Measurements from ENCODE around the gene NDUFB4.

NDUFB4 gene

DNA sequence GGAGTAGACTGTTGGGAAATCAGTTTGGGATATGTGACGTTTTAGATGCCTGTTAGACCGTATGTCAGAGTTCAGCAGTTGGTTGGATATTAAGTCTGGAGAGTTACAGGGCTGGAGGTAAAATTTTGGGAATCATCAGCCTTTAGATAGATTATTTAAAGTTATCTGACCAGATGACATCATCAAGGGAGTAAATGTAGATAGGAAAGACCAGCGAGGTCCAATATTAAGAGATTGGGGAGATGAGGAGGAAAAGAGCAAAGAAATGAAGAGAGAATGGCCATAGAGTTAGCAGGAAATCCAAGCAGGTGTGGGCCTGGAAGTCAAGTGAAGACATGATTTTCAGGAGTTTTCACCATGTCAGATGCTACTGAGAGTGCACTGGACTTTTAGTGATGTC is 3.1 kb downstream of the NDUFB4 start:
- TF ChIP-seq, protein P1, sequence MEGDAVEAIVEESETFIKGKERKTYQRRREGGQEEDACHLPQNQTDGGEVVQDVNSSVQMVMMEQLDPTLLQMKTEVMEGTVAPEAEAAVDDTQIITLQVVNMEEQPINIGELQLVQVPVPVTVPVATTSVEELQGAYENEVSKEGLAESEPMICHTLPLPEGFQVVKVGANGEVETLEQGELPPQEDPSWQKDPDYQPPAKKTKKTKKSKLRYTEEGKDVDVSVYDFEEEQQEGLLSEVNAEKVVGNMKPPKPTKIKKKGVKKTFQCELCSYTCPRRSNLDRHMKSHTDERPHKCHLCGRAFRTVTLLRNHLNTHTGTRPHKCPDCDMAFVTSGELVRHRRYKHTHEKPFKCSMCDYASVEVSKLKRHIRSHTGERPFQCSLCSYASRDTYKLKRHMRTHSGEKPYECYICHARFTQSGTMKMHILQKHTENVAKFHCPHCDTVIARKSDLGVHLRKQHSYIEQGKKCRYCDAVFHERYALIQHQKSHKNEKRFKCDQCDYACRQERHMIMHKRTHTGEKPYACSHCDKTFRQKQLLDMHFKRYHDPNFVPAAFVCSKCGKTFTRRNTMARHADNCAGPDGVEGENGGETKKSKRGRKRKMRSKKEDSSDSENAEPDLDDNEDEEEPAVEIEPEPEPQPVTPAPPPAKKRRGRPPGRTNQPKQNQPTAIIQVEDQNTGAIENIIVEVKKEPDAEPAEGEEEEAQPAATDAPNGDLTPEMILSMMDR (IDR thresholded peaks at IDR 0.05; ENCODE audit: extremely low read depth, insufficient read depth, missing control alignments), result no peak
- DNase-seq (ENCODE audit: low spot score), result no peak
- in situ Hi-C loops (cut with MboI; ENCODE audit: low pct_unique_long_range_greater_than_20kb, low sequenced_read_pairs, unreplicated experiment), result no loop called here

DNA sequence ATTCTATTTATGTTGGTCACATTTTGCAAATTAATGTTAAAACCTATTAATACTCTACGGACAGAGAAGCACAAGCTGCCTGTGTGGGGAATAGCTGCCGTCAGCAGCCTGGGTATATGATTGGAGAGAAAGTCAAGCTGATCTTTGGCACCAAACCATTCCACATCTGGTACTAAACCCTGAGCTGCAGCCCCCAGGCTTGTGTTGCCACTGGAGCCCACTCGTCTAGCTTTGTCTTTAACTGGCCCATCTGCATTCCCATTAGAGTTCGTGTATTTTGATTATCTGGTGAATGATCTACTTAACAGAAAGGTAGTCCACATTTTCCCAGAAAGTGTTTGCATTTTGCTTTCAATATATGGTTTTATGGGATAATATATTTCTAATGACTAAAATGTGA is 5.4 kb downstream of the NDUFB4 start:
- TF ChIP-seq, protein P1 (IDR thresholded peaks at IDR 0.05; ENCODE audit: extremely low read depth, insufficient read depth, missing control alignments), result no peak
- in situ Hi-C loops (cut with MboI; ENCODE audit: low pct_unique_long_range_greater_than_20kb, low sequenced_read_pairs, unreplicated experiment), result no loop called here
- no peak for DNase-seq (ENCODE audit: low spot score)

- in situ Hi-C loops (cut with MboI; ENCODE audit: low pct_unique_long_range_greater_than_20kb, low sequenced_read_pairs, unreplicated experiment), result no loop called here
- TF ChIP-seq, protein P1 (IDR thresholded peaks at IDR 0.05; ENCODE audit: extremely low read depth, insufficient read depth, missing control alignments), result no peak
- DNase-seq (ENCODE audit: low spot score), result no peak
These were observed 6.5 kb downstream of the NDUFB4 start for GRCh38 chr3:120602682-120603081.

DNA sequence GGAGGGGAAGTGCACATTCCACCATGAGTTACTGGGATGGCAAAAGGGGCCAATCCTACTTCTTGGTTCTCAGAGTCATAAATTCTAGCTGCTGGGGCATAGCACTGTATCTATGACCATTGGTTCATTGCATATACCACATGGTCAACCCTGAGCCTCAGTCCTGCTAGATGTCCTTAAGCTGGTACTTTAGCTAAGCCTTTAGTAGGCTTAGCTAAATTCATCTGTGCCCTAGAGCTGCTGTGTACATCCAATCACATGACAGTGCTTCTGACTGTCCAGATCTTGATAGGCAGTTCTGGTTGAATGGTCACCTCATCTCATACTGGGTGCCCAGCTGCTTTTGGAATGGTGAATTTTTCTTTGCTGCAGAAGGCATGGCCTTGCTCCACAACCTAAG is 8.2 kb downstream of the NDUFB4 start:
- in situ Hi-C loops (cut with MboI; ENCODE audit: low pct_unique_long_range_greater_than_20kb, low sequenced_read_pairs, unreplicated experiment), result no loop called here
- no peak for DNase-seq (ENCODE audit: low spot score)
- TF ChIP-seq, protein P1 (IDR thresholded peaks at IDR 0.05; ENCODE audit: extremely low read depth, insufficient read depth, missing control alignments), result no peak

- in situ Hi-C loops (cut with MboI; ENCODE audit: low pct_unique_long_range_greater_than_20kb, low sequenced_read_pairs, unreplicated experiment), result no loop called here
- TF ChIP-seq, protein P1 (IDR thresholded peaks at IDR 0.05; ENCODE audit: extremely low read depth, insufficient read depth, missing control alignments), result no peak
- DNase-seq (ENCODE audit: low spot score), result no peak
These were observed 8.6 kb downstream of the NDUFB4 start for GRCh38 chr3:120604784-120605183.

DNA sequence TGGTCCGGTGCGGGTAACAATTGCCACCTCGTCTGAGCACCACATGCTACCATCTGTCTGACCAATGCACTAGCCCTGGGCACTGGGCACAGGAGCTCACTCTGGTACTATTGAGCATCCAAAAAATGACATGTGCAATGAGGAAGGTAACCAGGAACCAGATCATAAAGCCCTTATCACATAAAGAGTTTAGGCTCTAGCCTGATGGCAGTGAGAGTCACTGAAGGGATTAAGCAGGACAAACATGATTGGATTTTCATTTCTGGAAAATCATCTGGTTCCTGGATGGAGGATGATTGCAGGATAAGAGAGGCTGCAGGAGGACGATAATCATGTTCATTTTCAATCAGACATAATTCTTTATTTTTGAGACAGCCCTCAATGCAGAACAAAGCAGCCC is 12.4 kb downstream of the NDUFB4 start:
- TF ChIP-seq, protein P1 (IDR thresholded peaks at IDR 0.05; ENCODE audit: extremely low read depth, insufficient read depth, missing control alignments), result no peak
- no peak for DNase-seq (ENCODE audit: low spot score)
- in situ Hi-C loops (cut with MboI; ENCODE audit: low pct_unique_long_range_greater_than_20kb, low sequenced_read_pairs, unreplicated experiment), result no loop called here

DNA sequence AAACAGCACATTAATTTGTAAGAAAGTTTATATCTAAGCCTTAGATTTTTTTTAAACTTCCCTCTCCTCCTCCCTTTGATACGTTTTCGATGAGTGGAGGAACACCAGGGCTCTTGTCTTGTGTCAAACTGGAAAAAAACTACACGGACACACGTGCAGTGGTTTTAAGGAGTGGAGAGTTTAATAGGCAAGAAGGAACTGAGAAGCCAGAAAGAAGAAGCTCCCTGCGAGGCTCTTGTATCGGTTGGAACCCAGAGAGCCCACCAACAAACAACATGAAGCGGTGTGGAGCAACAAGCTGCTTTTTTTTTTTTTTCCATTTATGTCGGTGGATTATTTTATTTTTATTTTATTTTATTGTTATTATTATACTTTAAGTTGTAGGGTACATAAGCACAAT is 18.6 kb downstream of the NDUFB4 start:
- in situ Hi-C loops (cut with MboI; ENCODE audit: low pct_unique_long_range_greater_than_20kb, low sequenced_read_pairs, unreplicated experiment), result no loop called here
- DNase-seq (ENCODE audit: low spot score), result no peak
- TF ChIP-seq, protein P1 (IDR thresholded peaks at IDR 0.05; ENCODE audit: extremely low read depth, insufficient read depth, missing control alignments), result no peak

All from GM13977 (cell line).